Stomach smooth muscle (tissue), 2 donors: ENCODE measurements around the gene CPZ.

ENCODE experiments used
- H3K27ac ChIP-seq: one replicate; pipeline ENCODE4 v1.7.0; 2013; ENCODE audit warnings: mild to moderate bottlenecking, low read length, inconsistent platforms
- H3K27me3 ChIP-seq, 2 donors: one replicate each; pipeline ENCODE4 v1.7.0; 2013; ENCODE audit warnings: low read length in 2 of 2; ENCODE audit not compliant: insufficient read depth in 2 of 2, control insufficient read depth in 1 of 2
- H3K36me3 ChIP-seq, 2 donors: one replicate each; pipeline ENCODE4 v1.7.0; 2013; ENCODE audit warnings: low read length in 2 of 2; ENCODE audit not compliant: control insufficient read depth in 2 of 2, insufficient read depth in 2 of 2
- H3K4me1 ChIP-seq: one replicate; pipeline ENCODE4 v1.7.0; 2013; ENCODE audit warnings: low read length; ENCODE audit not compliant: control insufficient read depth, insufficient read depth
- H3K4me3 ChIP-seq, 2 donors: one replicate each; pipeline ENCODE4 v1.7.0; 2013; ENCODE audit warnings: low read length in 2 of 2
- H3K9ac ChIP-seq, 2 donors: one replicate each; pipeline ENCODE4 v1.7.0; 2013; ENCODE audit warnings: low read length in 2 of 2, mild to moderate bottlenecking in 1 of 2
- H3K9me3 ChIP-seq, 2 donors: one replicate each; pipeline ENCODE4 v1.7.0; 2013; ENCODE audit warnings: low read length in 2 of 2; ENCODE audit not compliant: control insufficient read depth in 2 of 2
- donor health status: healthy.
- donor health status: Pancreatic carcinoma.

CPZ gene

GRCh38 chr4:8582016-8582415, 10.5 kb upstream of the CPZ start:
- H3K4me3 ChIP-seq = no peak overlapping the region
- peaks cover 25 to 41% of the 10 kb centered on the region in 2 donors for H3K27me3 ChIP-seq

GRCh38 chr4:8582436-8582835, 10.1 kb upstream of the CPZ start:
- no peak overlapping the region for H3K4me3 ChIP-seq
- no peak overlapping the region for H3K9ac ChIP-seq
- H3K27ac ChIP-seq = no peak overlapping the region
- no peaks in the 10 kb centered on the region for H3K4me1 ChIP-seq
- H3K27me3 ChIP-seq = peaks cover 29 to 45% of the 10 kb centered on the region in 2 donors
- H3K36me3 ChIP-seq = no peaks in the 10 kb centered on the region
- H3K9me3 ChIP-seq = no peaks in the 10 kb centered on the region

More at GRCh38 chr4:8582016-8582415, 10.5 kb upstream of the CPZ start:
- Histone ChIP-seq H3K36me3 (no peaks in the 10 kb centered on the region), H3K4me1 (no peaks in the 10 kb centered on the region), H3K9me3 (no peaks in the 10 kb centered on the region), H3K27ac (no peak overlapping the region), H3K9ac (no peak overlapping the region)

GRCh38 chr4:8582941-8583654, 9.5 kb upstream of the CPZ start:
- no peak overlapping the region for H3K9ac ChIP-seq
- no peaks in the 10 kb centered on the region for H3K4me1 ChIP-seq
- no peak overlapping the region for H3K4me3 ChIP-seq
- no peak overlapping the region for H3K27ac ChIP-seq
- H3K9me3 ChIP-seq = no peaks in the 10 kb centered on the region
- peaks cover 30 to 48% of the 10 kb centered on the region in 2 donors for H3K27me3 ChIP-seq
- no peaks in the 10 kb centered on the region for H3K36me3 ChIP-seq

GRCh38 chr4:8583655-8584025, 8.9 kb upstream of the CPZ start:
- H3K36me3 ChIP-seq = no peaks in the 10 kb centered on the region
- no peak overlapping the region for H3K27ac ChIP-seq
- H3K4me3 ChIP-seq = no peak overlapping the region
- H3K4me1 ChIP-seq = no peaks in the 10 kb centered on the region
- peaks cover 28 to 50% of the 10 kb centered on the region in 2 donors for H3K27me3 ChIP-seq
- H3K9me3 ChIP-seq = no peaks in the 10 kb centered on the region
- H3K9ac ChIP-seq = no peak overlapping the region

GRCh38 chr4:8585186-8585585, 7.4 kb upstream of the CPZ start:
- Histone ChIP-seq H3K9ac (no peak overlapping the region), H3K27me3 (peaks cover 27 to 48% of the 10 kb centered on the region in 2 donors), H3K27ac (no peak overlapping the region), H3K4me3 (no peak overlapping the region), H3K36me3 (no peaks in the 10 kb centered on the region), H3K4me1 (no peaks in the 10 kb centered on the region), H3K9me3 (no peaks in the 10 kb centered on the region)

GRCh38 chr4:8585721-8586212, 6.8 kb upstream of the CPZ start:
- no peak overlapping the region for H3K9ac ChIP-seq
- H3K4me3 ChIP-seq = no peak overlapping the region
- H3K4me1 ChIP-seq = no peaks in the 10 kb centered on the region
- peaks cover 31 to 49% of the 10 kb centered on the region in 2 donors for H3K27me3 ChIP-seq
- H3K27ac ChIP-seq = no peak overlapping the region
- H3K9me3 ChIP-seq = no peaks in the 10 kb centered on the region
- H3K36me3 ChIP-seq = no peaks in the 10 kb centered on the region

GRCh38 chr4:8586246-8586645, 6.3 kb upstream of the CPZ start:
- H3K27me3 ChIP-seq = peaks cover 31 to 47% of the 10 kb centered on the region in 2 donors
- no peak overlapping the region for H3K9ac ChIP-seq
- no peaks in the 10 kb centered on the region for H3K9me3 ChIP-seq
- H3K27ac ChIP-seq = no peak overlapping the region
- no peaks in the 10 kb centered on the region for H3K36me3 ChIP-seq
- no peak overlapping the region for H3K4me3 ChIP-seq
- H3K4me1 ChIP-seq = no peaks in the 10 kb centered on the region

- no peaks in the 10 kb centered on the region for H3K36me3 ChIP-seq
- H3K27me3 ChIP-seq = peaks cover 29 to 47% of the 10 kb centered on the region in 2 donors
- no peak overlapping the region for H3K4me3 ChIP-seq
- no peak overlapping the region for H3K27ac ChIP-seq
- no peaks in the 10 kb centered on the region for H3K9me3 ChIP-seq
- H3K4me1 ChIP-seq = no peaks in the 10 kb centered on the region
- no peak overlapping the region for H3K9ac ChIP-seq
Measured at GRCh38 chr4:8586671-8587468, 5.7 kb upstream of the CPZ start.

- peaks cover 35 to 53% of the 10 kb centered on the region in 2 donors for H3K27me3 ChIP-seq
- no peaks in the 10 kb centered on the region for H3K36me3 ChIP-seq
- no peaks in the 10 kb centered on the region for H3K9me3 ChIP-seq
- H3K27ac ChIP-seq = no peak overlapping the region
- no peak overlapping the region for H3K9ac ChIP-seq
- H3K4me3 ChIP-seq = no peak overlapping the region
- no peaks in the 10 kb centered on the region for H3K4me1 ChIP-seq
Measured at GRCh38 chr4:8587469-8588195, 4.9 kb upstream of the CPZ start.

- H3K4me3 ChIP-seq = no peak overlapping the region
- H3K4me1 ChIP-seq = no peaks in the 10 kb centered on the region
- H3K9ac ChIP-seq = no peak overlapping the region
- no peaks in the 10 kb centered on the region for H3K9me3 ChIP-seq
- no peak overlapping the region for H3K27ac ChIP-seq
- H3K36me3 ChIP-seq = no peaks in the 10 kb centered on the region
- H3K27me3 ChIP-seq = peaks cover 40 to 52% of the 10 kb centered on the region in 2 donors
Measured at GRCh38 chr4:8588196-8588470, 4.4 kb upstream of the CPZ start.
